GM21737 (cell line): Measurements from ENCODE around the gene ARHGAP15.
A peak's percentile ranks its signal among the peaks of the same experiment; 100 is the strongest.

Experiments used
- ATAC-seq: cut with Tn5 transposase; IDR thresholded peaks from one replicate; pipeline ENCODE4 v1.9.1; 2021; ENCODE audit warnings: mild to moderate bottlenecking, moderate library complexity; ENCODE audit not compliant: unreplicated experiment

Gene ARHGAP15

DNA sequence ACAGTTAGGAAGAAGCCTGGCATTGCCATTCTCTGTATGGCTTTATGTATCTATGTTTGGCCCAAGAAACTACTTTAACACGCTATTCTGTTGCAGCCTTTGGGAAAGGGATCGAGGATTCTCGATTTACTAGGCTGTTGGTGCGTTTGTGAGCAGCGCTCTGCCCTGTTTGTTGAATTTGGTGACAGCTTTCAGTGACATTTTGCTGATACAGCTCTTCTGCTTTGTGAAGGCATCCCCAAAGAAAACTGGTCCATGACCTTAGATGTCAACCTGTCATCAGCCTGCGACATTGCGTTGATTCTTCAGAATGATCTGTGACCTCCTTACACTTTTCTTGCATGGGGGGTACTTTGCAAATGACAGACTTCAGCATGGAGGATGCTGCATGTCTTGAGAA lies 431.5 kb downstream of the ARHGAP15 start:
- no peak for ATAC-seq

DNA sequence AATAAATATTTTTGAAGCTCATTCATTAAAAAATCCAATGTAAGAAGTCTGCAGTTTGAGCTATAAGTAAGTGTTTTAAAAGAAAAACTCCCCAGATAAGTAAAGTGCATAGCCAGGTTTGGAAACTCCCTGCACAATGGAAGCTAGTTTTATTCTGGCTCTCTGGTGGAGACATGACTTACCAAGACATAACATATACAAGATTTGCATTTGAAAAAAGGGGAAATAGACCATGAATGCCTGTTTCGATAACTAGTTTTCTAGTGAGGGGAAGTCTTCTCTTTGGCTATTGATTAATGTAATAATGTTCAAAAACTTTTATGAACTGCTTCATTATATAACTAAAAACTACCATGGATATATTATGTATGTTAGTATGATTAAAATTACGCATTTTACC lies 435.2 kb downstream of the ARHGAP15 start:
- ATAC-seq: peak; percentile 86

DNA sequence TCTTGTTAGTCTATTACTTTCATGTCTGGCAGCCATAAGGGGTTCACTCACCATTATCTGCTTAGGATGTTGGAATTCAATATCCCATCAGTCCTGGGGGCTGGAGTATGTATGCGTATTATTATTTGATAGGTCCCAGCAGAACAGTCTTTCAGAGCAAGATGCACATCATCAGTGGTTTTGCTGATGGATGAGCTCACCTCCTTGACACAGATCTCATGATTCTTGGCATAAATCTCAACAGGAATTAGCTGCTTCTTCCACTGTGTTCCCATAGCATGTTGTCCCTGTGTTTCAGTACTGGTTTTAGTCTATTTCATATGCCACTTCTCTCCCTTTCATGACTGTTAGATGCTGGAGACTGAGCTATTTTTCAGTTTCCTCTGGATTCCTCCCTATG lies 442.5 kb downstream of the ARHGAP15 start:
- no peak for ATAC-seq

DNA sequence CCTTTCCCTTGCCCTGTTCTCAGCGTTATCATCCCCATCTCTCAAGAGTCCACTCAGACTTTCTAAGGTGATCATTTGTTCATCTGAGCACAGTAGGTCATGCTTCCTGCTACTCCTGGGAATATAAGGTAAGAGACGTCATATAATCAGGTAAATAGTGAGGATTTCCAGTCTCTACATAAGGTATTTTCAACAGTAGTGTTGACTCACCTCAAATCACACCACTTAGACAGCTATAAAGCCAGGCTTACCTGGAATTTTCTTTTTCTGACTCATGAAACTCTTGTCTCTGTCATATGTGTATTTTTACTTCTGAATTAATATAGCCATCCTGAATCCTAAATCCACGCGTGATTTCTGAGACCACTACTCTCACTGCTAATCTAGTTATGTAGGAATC lies 443.2 kb downstream of the ARHGAP15 start:
- ATAC-seq: no peak

DNA sequence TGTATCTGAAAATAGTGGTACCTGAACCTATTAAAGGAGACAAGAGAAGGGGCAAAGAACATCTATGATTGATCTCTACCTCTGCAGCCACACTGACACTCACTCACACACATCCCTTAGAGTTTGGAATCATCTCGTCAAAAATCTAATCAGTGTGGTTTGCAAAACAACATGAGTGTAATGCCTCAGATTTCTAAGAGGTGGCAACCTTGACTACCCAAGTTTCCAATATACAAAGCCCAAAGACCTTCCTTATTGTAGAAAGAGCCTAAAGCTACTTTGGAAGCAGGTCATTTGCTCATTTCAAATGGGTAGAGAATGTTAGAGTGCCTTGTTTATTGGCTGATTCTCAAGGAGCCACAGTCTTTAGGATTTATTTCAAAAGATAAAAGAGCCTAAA lies 444.9 kb downstream of the ARHGAP15 start:
- no peak for ATAC-seq

DNA sequence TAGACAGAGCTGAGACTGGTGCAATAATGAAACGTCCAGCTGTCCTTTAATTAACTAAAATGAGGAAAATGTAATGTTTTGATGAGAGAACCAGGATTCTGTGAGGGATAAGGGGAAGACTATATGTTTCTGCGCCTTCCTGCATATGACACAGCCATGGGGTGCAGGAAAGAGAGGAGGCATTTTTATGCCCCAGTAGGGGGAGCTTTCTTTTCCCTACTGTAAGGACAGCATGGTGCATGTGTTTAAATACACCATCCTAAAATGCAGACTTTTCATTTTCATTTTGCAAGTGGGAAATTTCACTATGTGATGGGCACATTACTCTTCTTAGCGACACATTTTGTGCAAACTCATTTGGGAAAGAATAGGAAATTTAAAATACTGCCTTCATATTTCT lies 446.1 kb downstream of the ARHGAP15 start:
- ATAC-seq: no peak

DNA sequence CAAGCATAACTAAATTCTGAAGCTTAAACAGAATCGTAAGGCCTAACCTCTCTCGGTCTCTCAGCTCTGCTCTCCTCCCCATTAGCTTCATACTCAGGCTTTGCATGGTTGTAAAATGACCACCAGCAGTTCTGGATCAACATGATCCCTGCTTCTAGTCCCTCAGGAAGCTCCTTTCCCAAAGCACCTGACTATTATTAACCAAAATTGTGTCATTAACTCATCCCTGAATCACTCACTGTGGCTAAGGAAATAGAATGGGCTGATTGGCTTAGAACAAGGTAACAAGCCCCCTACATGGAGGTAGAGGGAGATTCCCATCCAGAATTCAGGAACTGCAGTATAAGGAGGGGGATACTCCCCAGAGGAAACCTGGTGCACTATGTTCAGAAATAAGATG lies 448.3 kb downstream of the ARHGAP15 start:
- no peak for ATAC-seq

DNA sequence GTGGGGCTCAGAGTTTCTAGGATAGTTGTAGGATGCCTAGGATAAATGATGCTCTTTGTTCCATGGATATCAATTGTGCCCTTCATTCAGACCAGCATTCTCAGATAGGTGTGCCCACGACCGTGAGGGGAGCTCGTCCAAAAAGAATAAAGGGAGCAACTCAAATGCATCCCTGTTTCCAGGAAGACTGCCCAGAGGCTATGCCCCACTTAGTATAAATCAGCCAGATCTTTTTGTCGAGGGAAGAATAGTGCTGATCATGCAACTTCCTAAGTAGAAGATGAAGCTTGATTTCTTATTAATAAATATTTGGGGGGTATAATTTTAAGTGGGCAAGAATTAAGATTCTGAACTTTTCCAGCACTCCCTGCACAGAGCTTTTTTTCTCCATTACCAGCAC lies 450.2 kb downstream of the ARHGAP15 start:
- ATAC-seq: no peak

DNA sequence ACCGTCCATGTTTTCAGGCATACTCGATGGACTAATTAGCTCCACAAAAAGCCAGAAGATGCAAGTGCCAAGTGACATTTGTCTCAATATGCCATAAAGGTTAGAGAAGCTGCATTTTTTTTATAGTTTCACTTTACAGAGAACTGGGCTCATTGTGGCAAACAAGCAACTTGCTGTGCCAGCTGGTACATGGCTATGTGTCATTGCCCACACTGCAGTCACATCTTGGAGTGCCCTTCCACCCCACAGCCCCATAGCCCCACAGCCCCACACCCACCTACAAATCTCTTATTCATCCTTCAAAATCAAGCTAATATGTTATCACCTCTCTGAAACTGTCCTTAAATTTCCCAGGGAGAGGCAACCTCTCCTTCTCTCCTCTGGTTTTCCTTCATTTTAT lies 451.9 kb downstream of the ARHGAP15 start:
- no peak for ATAC-seq

DNA sequence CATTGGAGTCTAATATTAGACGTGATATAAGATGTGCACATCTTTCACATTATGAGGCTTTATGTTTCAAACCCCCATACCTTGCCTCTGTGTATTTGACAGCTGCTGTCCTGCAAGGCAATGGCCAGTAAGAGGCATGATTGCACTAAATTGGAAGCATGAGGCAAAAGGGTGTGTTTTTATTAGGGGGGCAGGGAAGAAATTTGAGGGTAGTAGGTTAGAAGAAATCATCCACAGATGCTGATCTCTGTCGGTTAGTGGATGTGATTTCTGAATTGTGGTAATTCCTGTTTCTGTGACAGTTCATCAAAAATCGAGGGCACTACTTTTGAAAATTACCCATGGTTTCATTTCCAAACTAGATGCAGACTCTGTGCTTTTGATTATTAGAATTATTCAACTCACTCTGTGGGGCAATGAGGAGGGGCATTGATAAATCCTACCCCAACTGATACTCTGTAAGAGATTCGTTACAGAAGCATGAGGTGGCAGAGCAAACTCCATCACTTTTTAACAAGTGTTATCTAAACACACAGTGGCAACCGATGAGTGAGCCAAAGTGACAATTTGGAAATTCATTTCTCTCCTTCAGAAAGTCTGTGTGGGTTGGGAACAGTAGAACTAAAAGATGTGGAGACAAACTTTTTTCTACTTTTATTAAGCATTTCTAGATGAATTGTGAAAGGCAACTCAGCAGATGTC lies 453.0 kb downstream of the ARHGAP15 start:
- ATAC-seq: no peak

DNA sequence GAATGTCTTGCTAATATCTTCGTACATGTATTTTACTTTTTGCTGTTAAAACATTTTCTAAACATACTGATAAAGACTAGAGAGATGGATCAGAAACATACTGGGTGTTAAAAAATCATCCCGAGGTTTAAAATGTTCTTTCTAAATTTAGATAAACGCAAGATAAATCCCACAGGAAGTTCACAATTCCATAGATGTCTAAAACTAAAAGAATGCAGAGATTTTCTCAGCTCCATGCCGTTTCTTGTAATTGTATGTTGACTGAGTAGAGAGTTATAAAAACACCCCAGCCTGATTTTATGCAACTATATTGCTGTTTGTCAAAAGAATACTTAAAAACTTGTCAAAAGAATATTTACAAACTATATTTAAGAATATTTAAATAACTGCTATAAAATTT lies 455.7 kb downstream of the ARHGAP15 start:
- no peak for ATAC-seq

DNA sequence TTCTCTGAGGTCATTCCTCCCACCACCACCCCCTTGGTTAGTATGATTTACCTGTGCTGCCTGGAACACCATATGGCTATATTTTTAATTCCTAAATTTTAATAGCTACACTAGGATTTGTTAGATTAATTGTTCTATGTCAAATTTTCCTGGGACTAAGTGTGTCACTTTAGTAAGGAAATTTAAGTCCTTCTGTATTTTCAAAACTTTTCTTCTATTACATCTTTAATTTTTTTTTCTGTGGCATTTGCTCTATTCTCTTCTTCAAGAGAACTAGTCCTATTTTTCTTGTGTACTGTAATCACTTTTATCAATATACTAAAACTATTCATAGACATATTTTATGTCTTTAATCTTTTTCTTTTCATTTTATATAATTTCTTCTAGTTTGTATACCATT lies 456.9 kb downstream of the ARHGAP15 start:
- ATAC-seq: no peak

DNA sequence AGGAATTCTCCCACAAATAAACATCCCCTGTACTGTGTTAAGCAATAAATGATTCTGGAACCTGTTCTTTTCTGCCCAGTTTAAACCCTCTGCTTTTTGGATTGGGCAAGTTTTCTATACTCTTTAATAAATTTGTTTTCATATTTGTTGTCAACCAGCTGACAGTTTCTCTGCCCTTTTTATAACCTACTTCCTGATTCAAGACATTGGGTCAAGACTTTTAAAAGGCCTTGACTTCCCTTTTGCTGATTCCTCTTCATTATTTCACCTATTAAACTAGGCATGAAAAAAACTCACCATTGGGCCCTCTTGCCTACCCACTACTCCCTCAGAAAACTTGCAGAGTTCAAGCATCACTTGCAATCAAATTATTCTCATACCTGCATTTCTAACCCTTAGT lies 459.5 kb downstream of the ARHGAP15 start:
- no peak for ATAC-seq

DNA sequence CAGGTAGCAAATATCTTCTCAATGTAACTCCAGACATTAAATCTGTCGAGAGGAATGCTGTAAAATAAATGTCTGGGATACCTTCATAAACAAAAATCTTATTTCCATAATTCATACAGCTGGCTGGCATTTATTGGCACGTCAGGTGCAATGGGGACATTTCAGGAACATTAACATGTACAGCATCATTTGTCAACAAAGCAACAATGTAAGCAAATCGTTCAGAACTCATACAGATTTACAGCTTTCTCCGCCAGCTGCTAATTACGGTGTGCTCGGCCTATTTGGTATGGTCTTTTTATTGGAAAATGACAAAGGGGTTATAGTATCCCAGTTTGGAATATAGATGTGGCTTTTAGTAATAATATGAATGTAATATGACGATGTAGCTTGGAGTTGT lies 464.9 kb downstream of the ARHGAP15 start:
- ATAC-seq: no peak

DNA sequence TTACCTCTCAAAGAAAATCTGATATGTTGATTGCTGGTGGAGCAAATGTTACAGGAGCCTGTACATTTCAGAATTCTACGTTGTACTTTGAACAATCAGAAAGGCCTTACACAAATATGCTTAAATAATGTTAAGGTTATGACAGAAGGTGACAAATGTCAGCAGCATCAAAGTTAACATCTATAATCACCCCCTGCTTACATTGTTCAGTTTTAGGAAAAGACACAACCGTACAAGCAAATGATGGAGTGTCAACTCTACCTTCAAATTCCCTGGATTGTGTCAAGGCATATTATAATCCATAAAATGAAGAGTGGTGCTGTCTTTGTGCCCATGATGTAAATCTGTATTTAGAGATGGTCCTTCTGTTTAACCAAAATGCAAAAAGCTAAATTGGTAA lies 465.5 kb downstream of the ARHGAP15 start:
- ATAC-seq: no peak

DNA sequence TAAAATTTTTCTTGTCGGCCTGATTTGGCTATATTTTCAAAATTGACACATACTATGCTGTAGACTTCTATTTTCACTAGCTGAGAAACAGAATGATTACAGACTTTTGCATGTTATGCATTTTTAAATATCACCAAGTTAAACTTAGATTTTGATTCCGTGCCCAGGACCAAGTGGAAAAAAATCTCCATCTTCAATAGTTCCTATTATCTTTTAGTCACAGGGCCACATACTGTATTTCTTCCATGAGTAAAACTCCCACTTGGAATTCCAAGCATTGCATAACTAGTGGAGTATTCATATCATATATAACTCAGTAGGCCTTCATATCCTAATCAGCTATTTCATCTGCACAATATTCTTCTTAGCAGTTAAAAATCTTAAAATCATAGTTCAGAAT lies 470.9 kb downstream of the ARHGAP15 start:
- ATAC-seq: no peak

DNA sequence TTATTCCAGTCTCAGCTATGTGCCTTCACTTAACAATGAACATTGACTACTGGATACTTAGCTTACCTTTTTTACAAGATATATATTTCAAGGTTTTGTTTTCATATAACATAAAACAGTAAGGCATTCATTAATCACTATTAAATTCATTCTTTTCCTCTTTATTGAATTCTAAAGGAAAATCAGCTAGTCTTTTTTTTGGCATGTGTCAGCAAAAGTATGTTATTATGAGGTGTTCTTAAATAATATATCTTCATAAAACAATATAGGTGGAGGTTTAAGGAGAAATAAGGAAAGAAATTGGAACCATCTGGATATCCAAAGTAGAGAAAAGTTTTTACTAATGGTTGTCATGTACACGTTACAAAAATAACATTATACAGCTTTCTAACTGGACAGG lies 472.6 kb downstream of the ARHGAP15 start:
- no peak for ATAC-seq

DNA sequence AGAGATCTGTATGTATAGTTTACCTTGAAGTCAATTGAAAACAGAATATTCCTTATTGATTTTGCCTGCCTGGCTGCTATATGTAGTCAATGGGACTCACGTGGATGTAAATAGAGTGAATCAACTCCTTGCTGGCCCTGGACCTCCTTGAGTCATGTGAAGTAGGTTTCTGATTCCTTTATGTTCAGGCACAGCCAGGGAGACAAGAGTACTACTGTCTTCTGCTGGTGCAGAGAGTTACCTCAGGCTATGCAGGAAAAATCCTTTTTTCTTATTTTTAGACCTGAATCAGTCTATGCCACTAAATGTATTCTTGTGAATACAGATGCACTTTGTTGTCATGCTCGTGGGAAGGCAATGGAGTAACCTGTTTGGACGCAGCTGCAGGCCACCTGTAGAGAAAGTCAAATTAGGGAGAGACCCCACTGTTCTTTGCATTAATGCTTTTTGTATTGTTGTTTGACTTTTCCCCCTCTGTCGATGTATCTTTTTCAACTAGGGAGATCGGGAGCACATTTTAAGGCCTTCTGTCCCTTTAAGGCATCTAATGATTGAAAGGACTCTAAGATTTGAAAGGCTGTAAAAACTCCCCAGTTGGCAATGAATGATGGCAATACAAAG lies 473.9 kb downstream of the ARHGAP15 start:
- no peak for ATAC-seq

DNA sequence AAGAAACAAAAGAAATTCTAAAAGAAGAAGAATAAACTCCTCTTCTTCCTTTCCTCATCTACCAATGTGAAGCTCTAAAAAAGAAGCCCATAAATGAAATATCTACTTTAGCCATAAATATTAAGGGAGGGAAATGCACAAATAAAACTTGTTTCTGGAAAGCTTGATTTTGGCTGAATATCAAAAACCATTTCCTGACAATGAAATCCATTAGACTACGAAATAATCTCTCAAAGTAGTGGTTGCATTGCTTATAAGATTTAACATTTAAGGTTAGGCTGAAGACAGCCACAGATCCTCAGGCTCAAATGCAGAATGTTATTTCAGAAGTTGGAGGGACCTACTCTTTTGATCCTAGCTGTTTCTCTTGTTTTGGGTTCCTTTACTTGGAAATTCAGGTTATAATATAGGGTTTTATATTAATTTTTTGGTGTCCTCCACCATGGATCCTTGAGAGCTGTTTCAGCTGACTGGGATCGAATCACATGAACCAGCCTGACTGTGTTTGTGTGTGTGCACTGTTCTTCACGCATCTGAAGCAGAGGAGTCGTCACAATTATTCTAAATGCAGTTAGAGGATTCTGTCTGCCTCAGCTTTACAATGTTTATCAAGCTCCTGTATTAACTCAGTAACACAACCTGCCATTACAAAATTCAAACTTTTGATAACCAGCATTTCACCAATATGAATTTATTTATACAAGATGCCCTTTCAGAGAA lies 474.8 kb downstream of the ARHGAP15 start:
- no peak for ATAC-seq

DNA sequence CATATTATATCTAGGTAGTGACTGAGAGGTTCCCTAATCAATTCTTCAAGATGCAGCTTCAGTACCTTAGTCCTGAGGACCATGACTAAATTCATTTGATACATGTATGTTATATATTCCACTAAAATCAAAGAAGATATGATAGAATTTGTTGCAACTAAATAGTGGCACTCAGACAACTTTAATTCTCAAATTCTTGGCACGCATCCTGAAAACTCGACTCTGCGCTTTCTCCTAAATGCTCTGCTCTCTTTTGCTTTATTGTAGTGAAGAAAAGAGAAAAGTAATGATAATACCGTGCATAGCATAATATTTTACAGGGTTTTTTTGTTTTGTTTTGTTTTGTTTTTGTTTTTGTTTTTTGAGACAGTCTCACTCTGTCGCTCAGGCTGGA lies 475.3 kb downstream of the ARHGAP15 start:
- ATAC-seq: no peak

DNA sequence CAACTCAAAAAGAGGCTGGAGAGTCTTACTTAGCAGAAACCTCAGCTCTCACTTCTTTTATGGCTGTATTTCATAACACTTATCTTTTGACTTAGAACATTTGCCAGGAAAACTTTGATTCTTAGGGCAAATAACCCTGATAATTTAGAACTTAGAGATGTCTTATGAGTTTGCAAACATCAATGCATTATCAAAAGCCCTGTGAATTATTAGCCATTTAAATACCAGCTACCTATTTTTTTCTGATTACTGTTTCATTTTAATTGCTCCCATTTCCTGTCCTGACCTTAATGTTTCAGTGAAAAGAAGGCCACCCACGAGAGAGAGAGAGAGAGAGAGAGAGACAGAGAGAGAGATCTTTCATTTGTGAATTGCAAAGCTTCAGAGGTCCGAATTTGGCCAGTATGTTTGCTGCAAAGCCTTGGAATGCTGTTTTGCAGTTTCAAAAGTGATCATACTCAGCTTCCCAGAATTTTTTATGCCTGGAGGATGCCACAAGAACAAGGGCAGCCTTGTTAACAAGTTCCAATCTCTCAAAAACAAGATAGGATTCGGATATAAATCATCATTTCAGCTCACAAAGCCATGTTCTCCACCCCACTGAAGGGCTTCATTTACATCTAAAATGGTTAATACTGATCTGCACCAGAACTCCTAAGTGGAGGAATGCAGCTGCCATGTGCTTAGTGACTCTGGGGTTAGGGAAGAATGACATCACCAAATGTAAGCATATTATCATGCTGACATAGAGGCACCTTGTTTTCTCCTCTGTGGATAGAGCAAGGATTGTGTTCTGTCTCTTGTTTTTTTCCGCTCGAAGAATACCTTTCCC lies 478.2 kb downstream of the ARHGAP15 start:
- ATAC-seq: no peak

DNA sequence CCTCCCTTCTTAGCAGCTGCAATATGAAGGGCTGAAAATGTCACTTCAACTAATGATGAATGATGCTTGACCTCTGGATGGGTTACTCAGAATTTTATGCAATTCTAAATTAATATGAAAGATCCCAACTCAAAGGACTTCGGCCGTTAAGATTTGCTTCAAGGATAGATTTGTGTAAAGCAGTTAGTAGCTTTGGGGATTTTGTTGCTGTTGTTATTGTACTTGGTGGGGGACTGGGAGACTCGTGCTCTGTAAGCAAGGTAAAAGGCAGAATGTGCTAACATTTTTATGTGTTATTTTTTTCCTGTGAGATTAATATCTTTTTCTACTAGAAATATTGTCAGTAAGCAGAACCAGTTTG lies 478.8 kb downstream of the ARHGAP15 start:
- ATAC-seq: no peak
